ENCODE data around the gene NFATC3. TPM values are rescaled to one million over a fixed set of nuclear protein-coding genes. Genes with fewer than 3 reads are reported as not detected.
"Not testable (repeated sequence)": the region's sequence is repeated elsewhere in the genome, so short reads cannot be mapped to it uniquely, and the experiment has no call there.

Gene NFATC3
- polyA plus RNA-seq, 3 donors: 14.3 to 21.8 (median 15.8) TPM

- Mint-ChIP-seq H3K4me1 (no peaks in the 10 kb centered on the region), H3K4me3 (no peak overlapping the region), H3K36me3 (peaks cover 34 to 36% of the 10 kb centered on the region in 2 donors), H3K27ac (no peak overlapping the region), H3K9me3 (no peaks in the 10 kb centered on the region), H3K27me3 (ENCODE audit: low read depth in 3 of 3) (peaks cover 0 to 2% (median 0%) of the 10 kb centered on the region in 3 donors)
- Histone ChIP-seq H3K27ac (ENCODE audit: low read depth in 1 of 2, low read length in 2 of 2) (no peak overlapping the region), H4K20me1 (ENCODE audit: insufficient read depth, low read length) (peaks cover 6% of the 10 kb centered on the region), H3K4me2 (replicated peaks; ENCODE audit: extremely low read depth, low read length, poor library complexity, severe bottlenecking) (no peak overlapping the region), H3K4me3 (replicated peaks in 1 of 3; ENCODE audit: low read depth in 2 of 3, low read length in 3 of 3) (no peak overlapping the region), H3K4me1 (ENCODE audit: control insufficient read depth in 1 of 2, insufficient read depth in 2 of 2, low read length in 2 of 2) (no peaks in the 10 kb centered on the region), H3K9me3 (replicated peaks in 1 of 2; ENCODE audit: control insufficient read depth in 1 of 2, insufficient read depth in 1 of 2, low read length in 2 of 2) (no peaks in the 10 kb centered on the region), H2AFZ (ENCODE audit: insufficient read depth, low read depth, low read length, poor library complexity, severe bottlenecking) (no peak overlapping the region), H3K9ac (ENCODE audit: insufficient read depth, low read length, poor library complexity, severe bottlenecking) (no peak overlapping the region), H3K27me3 (ENCODE audit: control insufficient read depth in 2 of 2, insufficient read depth in 2 of 2, low read length in 2 of 2) (no peaks in the 10 kb centered on the region), H3K79me2 (ENCODE audit: insufficient read depth, low read length) (peaks cover 3% of the 10 kb centered on the region), H3K36me3 (replicated peaks in 1 of 2; ENCODE audit: control insufficient read depth in 1 of 2, insufficient read depth in 2 of 2, low read length in 2 of 2) (peaks cover 35 to 62% of the 10 kb centered on the region in 2 donors)
- TF ChIP-seq, protein P1, sequence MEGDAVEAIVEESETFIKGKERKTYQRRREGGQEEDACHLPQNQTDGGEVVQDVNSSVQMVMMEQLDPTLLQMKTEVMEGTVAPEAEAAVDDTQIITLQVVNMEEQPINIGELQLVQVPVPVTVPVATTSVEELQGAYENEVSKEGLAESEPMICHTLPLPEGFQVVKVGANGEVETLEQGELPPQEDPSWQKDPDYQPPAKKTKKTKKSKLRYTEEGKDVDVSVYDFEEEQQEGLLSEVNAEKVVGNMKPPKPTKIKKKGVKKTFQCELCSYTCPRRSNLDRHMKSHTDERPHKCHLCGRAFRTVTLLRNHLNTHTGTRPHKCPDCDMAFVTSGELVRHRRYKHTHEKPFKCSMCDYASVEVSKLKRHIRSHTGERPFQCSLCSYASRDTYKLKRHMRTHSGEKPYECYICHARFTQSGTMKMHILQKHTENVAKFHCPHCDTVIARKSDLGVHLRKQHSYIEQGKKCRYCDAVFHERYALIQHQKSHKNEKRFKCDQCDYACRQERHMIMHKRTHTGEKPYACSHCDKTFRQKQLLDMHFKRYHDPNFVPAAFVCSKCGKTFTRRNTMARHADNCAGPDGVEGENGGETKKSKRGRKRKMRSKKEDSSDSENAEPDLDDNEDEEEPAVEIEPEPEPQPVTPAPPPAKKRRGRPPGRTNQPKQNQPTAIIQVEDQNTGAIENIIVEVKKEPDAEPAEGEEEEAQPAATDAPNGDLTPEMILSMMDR (IDR thresholded peaks at IDR 0.05): no peak
- intact Hi-C loops (cut with micrococcal nuclease): no loop called here
- 100% methylated on average over 2 of the region's 3 CpGs for WGBS (ENCODE audit: insufficient coverage)
- no peak for DNase-seq
Measured at GRCh38 chr16:68155425-68155824, 70.3 kb downstream of the NFATC3 start.

- no peak for DNase-seq
- H3K9ac ChIP-seq (ENCODE audit: insufficient read depth, low read length, poor library complexity, severe bottlenecking): no peak overlapping the region
- H3K79me2 ChIP-seq (ENCODE audit: insufficient read depth, low read length): no peaks in the 10 kb centered on the region
- H3K4me1 ChIP-seq (ENCODE audit: control insufficient read depth in 1 of 2, insufficient read depth in 2 of 2, low read length in 2 of 2): no peaks in the 10 kb centered on the region
- H3K4me3 Mint-ChIP-seq: no peak overlapping the region
- no peaks in the 10 kb centered on the region for H3K4me1 Mint-ChIP-seq
- H3K36me3 ChIP-seq (replicated peaks in 1 of 2; ENCODE audit: control insufficient read depth in 1 of 2, insufficient read depth in 2 of 2, low read length in 2 of 2): peaks cover 64 to 67% of the 10 kb centered on the region in 2 donors
- peaks cover 41 to 55% of the 10 kb centered on the region in 2 donors for H3K36me3 Mint-ChIP-seq
- H3K27ac Mint-ChIP-seq: no peak overlapping the region
- no peaks in the 10 kb centered on the region for H4K20me1 ChIP-seq (ENCODE audit: insufficient read depth, low read length)
- H3K4me2 ChIP-seq (replicated peaks; ENCODE audit: extremely low read depth, low read length, poor library complexity, severe bottlenecking): no peak overlapping the region
- no peaks in the 10 kb centered on the region for H3K27me3 Mint-ChIP-seq (ENCODE audit: low read depth in 3 of 3)
- H3K9me3 ChIP-seq (replicated peaks in 1 of 2; ENCODE audit: control insufficient read depth in 1 of 2, insufficient read depth in 1 of 2, low read length in 2 of 2): no peaks in the 10 kb centered on the region
- H3K9me3 Mint-ChIP-seq: peaks cover 0 to 3% (median 0%) of the 10 kb centered on the region in 7 donors
- TF ChIP-seq, protein P1 (IDR thresholded peaks at IDR 0.05): no peak
- no CpG with 5 or more reads among the region's 2 CpGs for WGBS (ENCODE audit: insufficient coverage)
- H3K27ac ChIP-seq (ENCODE audit: low read depth in 1 of 2, low read length in 2 of 2): no peak overlapping the region
- intact Hi-C loops (cut with micrococcal nuclease): no loop called here
- no peak overlapping the region for H2AFZ ChIP-seq (ENCODE audit: insufficient read depth, low read depth, low read length, poor library complexity, severe bottlenecking)
- H3K27me3 ChIP-seq (ENCODE audit: control insufficient read depth in 2 of 2, insufficient read depth in 2 of 2, low read length in 2 of 2): no peaks in the 10 kb centered on the region
- H3K4me3 ChIP-seq (replicated peaks in 1 of 3; ENCODE audit: low read depth in 2 of 3, low read length in 3 of 3): no peak overlapping the region
Measured at GRCh38 chr16:68162413-68162812, 77.2 kb downstream of the NFATC3 start.

- H3K27me3 Mint-ChIP-seq (ENCODE audit: low read depth in 3 of 3); H3K79me2 ChIP-seq (ENCODE audit: insufficient read depth, low read length); H2AFZ ChIP-seq (ENCODE audit: insufficient read depth, low read depth, low read length, poor library complexity, severe bottlenecking); intact Hi-C loops (cut with micrococcal nuclease); H3K9me3 Mint-ChIP-seq; H3K4me1 ChIP-seq (ENCODE audit: control insufficient read depth in 1 of 2, insufficient read depth in 2 of 2, low read length in 2 of 2); H3K9me3 ChIP-seq (replicated peaks in 1 of 2; ENCODE audit: control insufficient read depth in 1 of 2, insufficient read depth in 1 of 2, low read length in 2 of 2); H3K4me3 Mint-ChIP-seq; H4K20me1 ChIP-seq (ENCODE audit: insufficient read depth, low read length); H3K27ac Mint-ChIP-seq; H3K27ac ChIP-seq (ENCODE audit: low read depth in 1 of 2, low read length in 2 of 2); H3K4me2 ChIP-seq (replicated peaks; ENCODE audit: extremely low read depth, low read length, poor library complexity, severe bottlenecking); DNase-seq; H3K27me3 ChIP-seq (ENCODE audit: control insufficient read depth in 2 of 2, insufficient read depth in 2 of 2, low read length in 2 of 2); H3K4me1 Mint-ChIP-seq; H3K9ac ChIP-seq (ENCODE audit: insufficient read depth, low read length, poor library complexity, severe bottlenecking); H3K4me3 ChIP-seq (replicated peaks in 1 of 3; ENCODE audit: low read depth in 2 of 3, low read length in 3 of 3): not testable (repeated sequence)
- peaks cover 42 to 58% of the 10 kb centered on the region in 2 donors for H3K36me3 Mint-ChIP-seq
- 98% methylated on average over 17 of the region's 31 CpGs for WGBS (ENCODE audit: insufficient coverage)
- peaks cover 62 to 67% of the 10 kb centered on the region in 2 donors for H3K36me3 ChIP-seq (replicated peaks in 1 of 2; ENCODE audit: control insufficient read depth in 1 of 2, insufficient read depth in 2 of 2, low read length in 2 of 2)
Measured at GRCh38 chr16:68163275-68163674, 78.1 kb downstream of the NFATC3 start.

Measured in CD14-positive monocyte (primary cell).